ENCODE results near the gene LRP1B.

DNA sequence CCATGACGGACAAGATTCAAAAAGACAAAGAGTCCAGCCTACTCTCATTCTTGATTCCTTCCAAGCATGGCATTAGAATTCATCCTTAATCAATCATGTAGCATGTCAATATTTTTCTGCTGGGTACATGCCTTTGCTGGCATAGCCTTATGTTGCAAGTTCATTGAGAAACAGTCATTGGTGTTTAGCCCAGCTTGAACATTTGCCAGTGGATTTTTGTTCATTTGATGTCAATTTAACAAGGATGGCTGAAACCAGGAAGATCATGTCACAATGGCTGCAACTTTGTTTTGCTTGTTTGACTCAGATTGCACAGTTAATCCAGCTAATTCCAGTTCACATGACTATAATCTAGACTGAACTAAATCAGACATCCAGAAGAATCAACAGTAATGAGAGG lies 1132.2 kb downstream of the LRP1B start:
- TF ChIP-seq, protein P1, sequence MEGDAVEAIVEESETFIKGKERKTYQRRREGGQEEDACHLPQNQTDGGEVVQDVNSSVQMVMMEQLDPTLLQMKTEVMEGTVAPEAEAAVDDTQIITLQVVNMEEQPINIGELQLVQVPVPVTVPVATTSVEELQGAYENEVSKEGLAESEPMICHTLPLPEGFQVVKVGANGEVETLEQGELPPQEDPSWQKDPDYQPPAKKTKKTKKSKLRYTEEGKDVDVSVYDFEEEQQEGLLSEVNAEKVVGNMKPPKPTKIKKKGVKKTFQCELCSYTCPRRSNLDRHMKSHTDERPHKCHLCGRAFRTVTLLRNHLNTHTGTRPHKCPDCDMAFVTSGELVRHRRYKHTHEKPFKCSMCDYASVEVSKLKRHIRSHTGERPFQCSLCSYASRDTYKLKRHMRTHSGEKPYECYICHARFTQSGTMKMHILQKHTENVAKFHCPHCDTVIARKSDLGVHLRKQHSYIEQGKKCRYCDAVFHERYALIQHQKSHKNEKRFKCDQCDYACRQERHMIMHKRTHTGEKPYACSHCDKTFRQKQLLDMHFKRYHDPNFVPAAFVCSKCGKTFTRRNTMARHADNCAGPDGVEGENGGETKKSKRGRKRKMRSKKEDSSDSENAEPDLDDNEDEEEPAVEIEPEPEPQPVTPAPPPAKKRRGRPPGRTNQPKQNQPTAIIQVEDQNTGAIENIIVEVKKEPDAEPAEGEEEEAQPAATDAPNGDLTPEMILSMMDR (conservative IDR thresholded peaks at IDR 0.05 in 1 of 2, IDR thresholded peaks at IDR 0.05 in 1 of 2; ENCODE audit: low read depth in 1 of 2, low read length in 2 of 2): no peak
- TF ChIP-seq EZH2 (IDR thresholded peaks at IDR 0.05; ENCODE audit: low read length, missing control alignments): no peak

All from fibroblast of lung (primary cell).